HK-2 (cell line): Measurements from ENCODE around the gene FAM83C.
"Not testable (repeated sequence)": the region's sequence is repeated elsewhere in the genome, so short reads cannot be mapped to it uniquely, and the experiment has no call there.

ENCODE experiments used
- DNase-seq: peaks from one replicate; pipeline ENCODE4 v3.0.0-alpha.2; 2018; ENCODE audit not compliant: unreplicated experiment

FAM83C gene

GRCh38 chr20:35267092-35267491, 25.1 kb downstream of the FAM83C start:
- no peak for DNase-seq

- DNase-seq, result peak; percentile 78
Measured at GRCh38 chr20:35264755-35265154, 27.5 kb downstream of the FAM83C start.

- DNase-seq, result peak; percentile 88
Measured at GRCh38 chr20:35263532-35264341, 28.5 kb downstream of the FAM83C start.

- peak; percentile 94 for DNase-seq
Measured at GRCh38 chr20:35262731-35263531, 29.3 kb downstream of the FAM83C start.

GRCh38 chr20:35262321-35262720, 29.9 kb downstream of the FAM83C start:
- DNase-seq, result not testable (repeated sequence)

- DNase-seq, result no peak
Measured at GRCh38 chr20:35260426-35260825, 31.8 kb downstream of the FAM83C start.

- DNase-seq, result no peak
Measured at GRCh38 chr20:35257175-35257909, 34.9 kb downstream of the FAM83C start.

- no peak for DNase-seq
Measured at GRCh38 chr20:35254448-35254999, 37.7 kb downstream of the FAM83C start.

- no peak for DNase-seq
Measured at GRCh38 chr20:35253010-35253409, 39.2 kb downstream of the FAM83C start.

- DNase-seq, result not testable (repeated sequence)
Measured at GRCh38 chr20:35252598-35252997, 39.6 kb downstream of the FAM83C start.

- no peak for DNase-seq
Measured at GRCh38 chr20:35252037-35252461, 40.2 kb downstream of the FAM83C start.

GRCh38 chr20:35251613-35251940, 40.6 kb downstream of the FAM83C start:
- DNase-seq, result no peak

GRCh38 chr20:35248641-35249475, 43.4 kb downstream of the FAM83C start:
- DNase-seq, result no peak

- DNase-seq, result no peak
Measured at GRCh38 chr20:35246723-35247122, 45.5 kb downstream of the FAM83C start.

GRCh38 chr20:35243986-35244385, 48.2 kb downstream of the FAM83C start:
- DNase-seq, result no peak

- no peak for DNase-seq
Measured at GRCh38 chr20:35243317-35243716, 48.9 kb downstream of the FAM83C start.

GRCh38 chr20:35240811-35241293, 51.4 kb downstream of the FAM83C start:
- DNase-seq, result no peak

GRCh38 chr20:35240083-35240810, 52.0 kb downstream of the FAM83C start:
- DNase-seq, result no peak

GRCh38 chr20:35238735-35239134, 53.5 kb downstream of the FAM83C start:
- no peak for DNase-seq

- DNase-seq, result no peak
Measured at GRCh38 chr20:35238170-35238569, 54.1 kb downstream of the FAM83C start.
